ENCODE data around the gene FLVCR1.

DNA sequence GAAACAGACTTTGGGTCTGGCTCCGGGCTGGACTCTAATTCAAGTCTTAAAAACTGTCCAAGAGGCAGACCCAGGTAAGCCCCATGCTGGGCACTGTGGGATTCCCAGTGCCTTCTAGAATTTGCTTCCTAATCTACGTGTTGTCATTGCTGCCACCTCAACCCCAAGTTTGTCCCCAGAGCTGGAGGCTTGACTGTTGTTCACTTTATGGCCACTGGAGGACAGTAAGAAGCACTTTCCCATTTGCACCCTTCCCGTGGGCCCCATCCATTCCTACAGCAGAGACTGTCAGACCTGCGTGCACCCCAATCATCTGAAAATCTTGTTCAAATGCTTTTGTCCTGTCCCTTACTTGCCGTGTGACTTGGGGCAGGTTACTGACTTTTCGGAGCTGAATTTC is 62.8 kb downstream of the FLVCR1 start:
- TF ChIP-seq, protein P1, sequence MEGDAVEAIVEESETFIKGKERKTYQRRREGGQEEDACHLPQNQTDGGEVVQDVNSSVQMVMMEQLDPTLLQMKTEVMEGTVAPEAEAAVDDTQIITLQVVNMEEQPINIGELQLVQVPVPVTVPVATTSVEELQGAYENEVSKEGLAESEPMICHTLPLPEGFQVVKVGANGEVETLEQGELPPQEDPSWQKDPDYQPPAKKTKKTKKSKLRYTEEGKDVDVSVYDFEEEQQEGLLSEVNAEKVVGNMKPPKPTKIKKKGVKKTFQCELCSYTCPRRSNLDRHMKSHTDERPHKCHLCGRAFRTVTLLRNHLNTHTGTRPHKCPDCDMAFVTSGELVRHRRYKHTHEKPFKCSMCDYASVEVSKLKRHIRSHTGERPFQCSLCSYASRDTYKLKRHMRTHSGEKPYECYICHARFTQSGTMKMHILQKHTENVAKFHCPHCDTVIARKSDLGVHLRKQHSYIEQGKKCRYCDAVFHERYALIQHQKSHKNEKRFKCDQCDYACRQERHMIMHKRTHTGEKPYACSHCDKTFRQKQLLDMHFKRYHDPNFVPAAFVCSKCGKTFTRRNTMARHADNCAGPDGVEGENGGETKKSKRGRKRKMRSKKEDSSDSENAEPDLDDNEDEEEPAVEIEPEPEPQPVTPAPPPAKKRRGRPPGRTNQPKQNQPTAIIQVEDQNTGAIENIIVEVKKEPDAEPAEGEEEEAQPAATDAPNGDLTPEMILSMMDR (IDR thresholded peaks at IDR 0.05), result peak; percentile 9 to 27 (median 24)
- TF ChIP-seq POLR2A (IDR thresholded peaks at IDR 0.05), result no peak

Measured in right lobe of liver (tissue), 4 donors.